ENCODE results near the gene BAG5.

- TF ChIP-seq CTCF (IDR thresholded peaks at IDR 0.05) (no peak), POLR2A (IDR thresholded peaks at IDR 0.05) (no peak)
Measured at GRCh38 chr14:103563844-103564505, 1.5 kb upstream of the BAG5 start.

All from sigmoid colon (tissue), 3 donors.